Neural cell (in vitro differentiated cells): ENCODE measurements around the gene CHD2. TPM values are rescaled to one million over a fixed set of nuclear protein-coding genes. Genes with fewer than 3 reads are reported as not detected.

ENCODE experiments used
- H2AFZ ChIP-seq: fragments of 200-600, 300-800 bp; sonication (generic), shearing (Covaris generic); 2 replicates; pipeline ENCODE4 v1.6.0; 2014; ENCODE audit warnings: low read depth, mild to moderate bottlenecking, antibody characterized with exemption, low read length, moderate library complexity
- H3F3A ChIP-seq: fragments of 200-600 bp; shearing (Covaris generic); 2 replicates; pipeline ENCODE4 v1.6.1; 2016; ENCODE audit warnings: mild to moderate bottlenecking, moderate library complexity, mixed read lengths, antibody characterized with exemption, low read length; ENCODE audit not compliant: insufficient read depth, poor library complexity, severe bottlenecking
- H3K27ac ChIP-seq: fragments of 200-600, 300-800 bp; sonication (generic), shearing (Covaris generic); 2 replicates; pipeline ENCODE4 v1.5.1; 2014; ENCODE audit warnings: mild to moderate bottlenecking, low read length, moderate library complexity
- H3K27me3 ChIP-seq: fragments of 300-800, 200-600 bp; sonication (generic), shearing (Covaris generic); 2 replicates; pipeline ENCODE4 v1.6.0; 2014; ENCODE audit warnings: mild to moderate bottlenecking, low read depth, low read length, moderate library complexity; ENCODE audit not compliant: insufficient read depth
- H3K36me3 ChIP-seq: fragments of 300-800, 200-600 bp; sonication (generic), shearing (Covaris generic); 2 replicates; pipeline ENCODE4 v1.5.1; 2014; ENCODE audit warnings: mild to moderate bottlenecking, antibody characterized with exemption, low read length, moderate library complexity; ENCODE audit not compliant: insufficient read depth
- H3K4me2 ChIP-seq: fragments of 300-800, 200-600 bp; sonication (generic), shearing (Covaris generic); 2 replicates; pipeline ENCODE4 v1.6.0; 2014; ENCODE audit warnings: mild to moderate bottlenecking, low read length
- H3K4me3 ChIP-seq: fragments of 300-800, 200-600 bp; sonication (generic), shearing (Covaris generic); 2 replicates; pipeline ENCODE4 v1.5.1; 2014; ENCODE audit warnings: mild to moderate bottlenecking, low read length, moderate library complexity
- H3K79me2 ChIP-seq: fragments of 200-600 bp; shearing (Covaris generic); replicated peaks from 2 replicates; pipeline ENCODE4 v1.6.0; 2014; ENCODE audit warnings: mild to moderate bottlenecking, low read length, moderate library complexity; ENCODE audit not compliant: insufficient read depth
- H3K9ac ChIP-seq: fragments of 300-800, 200-600 bp; sonication (generic), shearing (Covaris generic); 2 replicates; pipeline ENCODE4 v1.6.1; 2016; ENCODE audit warnings: mild to moderate bottlenecking, low read length, mixed read lengths
- H3K9me2 ChIP-seq: fragments of 200-600 bp; shearing (Covaris generic); 2 replicates; pipeline ENCODE4 v1.6.1; 2016; ENCODE audit warnings: mild to moderate bottlenecking, low read length, mixed read lengths; ENCODE audit not compliant: insufficient read depth
- H3K9me3 ChIP-seq: fragments of 200-600, 300-800 bp; sonication (generic), shearing (Covaris generic); 2 replicates; pipeline ENCODE4 v1.6.1; 2016; ENCODE audit warnings: mild to moderate bottlenecking, mixed run types, low read length, moderate library complexity, mixed read lengths
- H4K20me1 ChIP-seq: fragments of 200-600 bp; shearing (Covaris generic); 2 replicates; pipeline ENCODE4 v1.6.1; 2016; ENCODE audit warnings: mild to moderate bottlenecking, mixed run types; ENCODE audit not compliant: insufficient read depth
- EP300 ChIP-seq: fragments of 450-650 bp; conservative IDR thresholded peaks from 2 replicates; pipeline ENCODE4 v1.6.1; 2014; ENCODE audit warnings: antibody characterized with exemption, mild to moderate bottlenecking, moderate library complexity; ENCODE audit not compliant: poor library complexity, severe bottlenecking
- EZH2 ChIP-seq: fragments of 200-600, 300-800 bp; shearing (Covaris generic), sonication (generic); IDR thresholded peaks from 2 replicates; pipeline ENCODE4 v1.6.1; 2014; ENCODE audit warnings: antibody characterized with exemption, low read length, borderline replicate concordance, mild to moderate bottlenecking; ENCODE audit not compliant: insufficient read depth, poor library complexity, severe bottlenecking
- MXI1 ChIP-seq: fragments of 450-650 bp; conservative IDR thresholded peaks from 2 replicates; pipeline ENCODE4 v1.6.1; 2014; ENCODE audit warnings: antibody characterized with exemption, mild to moderate bottlenecking; ENCODE audit not compliant: poor library complexity, severe bottlenecking
- POLR2AphosphoS5 ChIP-seq: IDR thresholded peaks from 2 replicates; pipeline ENCODE4 v1.6.1; 2012
- RAD21 ChIP-seq: fragments of 450-650 bp; conservative IDR thresholded peaks from 2 replicates; pipeline ENCODE4 v1.6.1; 2014; ENCODE audit warnings: antibody characterized with exemption, mild to moderate bottlenecking, moderate library complexity
- SMC3 ChIP-seq: fragments of 450-650 bp; conservative IDR thresholded peaks from 2 replicates; pipeline ENCODE4 v1.6.1; 2014; ENCODE audit warnings: antibody characterized with exemption, mild to moderate bottlenecking, moderate library complexity; ENCODE audit not compliant: poor library complexity
- TAF1 ChIP-seq: IDR thresholded peaks from 2 replicates; pipeline ENCODE4 v1.6.1; 2012; ENCODE audit warnings: low read depth
- polyA plus RNA-seq: library from polyadenylated mRNA; depleted of rRNA; stranded (reverse); fragments of >200 nt; gene quantifications from 2 replicates; pipeline ENCODE4 v1.2.3, GENCODE V29; 2014
- TF ChIP-seq, protein P1 (sequence below): IDR thresholded peaks from 2 replicates; pipeline ENCODE4 v1.6.1; 2012; ENCODE audit warnings: borderline replicate concordance
- TF ChIP-seq, protein P2 (sequence below): fragments of 450-650 bp; IDR thresholded peaks from 2 replicates; pipeline ENCODE4 v1.5.1; 2014; ENCODE audit warnings: antibody characterized with exemption, mild to moderate bottlenecking, moderate library complexity; ENCODE audit not compliant: poor library complexity, severe bottlenecking

CHD2 gene
- polyA plus RNA-seq, 1 donor from 2014 or later = 113 TPM

DNA sequence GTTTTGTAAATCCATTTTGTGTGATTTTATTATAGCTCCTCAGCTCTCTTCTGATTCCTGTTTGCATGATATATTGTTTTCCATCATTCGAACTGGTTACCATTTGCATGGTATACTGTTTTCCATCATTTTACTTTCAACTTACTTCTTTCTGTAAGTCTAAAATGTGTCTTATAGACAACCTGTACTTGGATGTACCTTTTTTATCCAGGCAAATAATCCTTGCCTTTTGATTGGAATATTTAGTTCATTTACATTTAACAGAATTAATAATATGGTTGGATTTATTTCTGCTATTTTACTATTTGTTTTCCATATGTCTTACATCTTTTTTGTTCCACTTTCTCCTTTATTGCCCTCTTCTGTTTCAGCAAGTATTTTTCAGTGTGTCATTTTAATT is 62.8 kb downstream of the CHD2 start:
- Histone ChIP-seq H4K20me1 (no peaks in the 10 kb centered on the region), H2AFZ (no peak overlapping the region), H3K27ac (no peak overlapping the region), H3K79me2 (peaks cover 52% of the 10 kb centered on the region), H3K4me3 (no peak overlapping the region), H3K9ac (no peak overlapping the region), H3K4me2 (no peak overlapping the region), H3K9me2 (no peaks in the 10 kb centered on the region), H3K27me3 (no peaks in the 10 kb centered on the region), H3K36me3 (peaks cover 31% of the 10 kb centered on the region), H3K9me3 (peaks cover 3% of the 10 kb centered on the region), H3F3A (peaks cover 3% of the 10 kb centered on the region)
- TF ChIP-seq MXI1 = no peak
- no peak for TF ChIP-seq RAD21
- no peak for TF ChIP-seq EP300
- TF ChIP-seq SMC3 = no peak
- TF ChIP-seq POLR2AphosphoS5 = no peak
- TF ChIP-seq, protein P1, sequence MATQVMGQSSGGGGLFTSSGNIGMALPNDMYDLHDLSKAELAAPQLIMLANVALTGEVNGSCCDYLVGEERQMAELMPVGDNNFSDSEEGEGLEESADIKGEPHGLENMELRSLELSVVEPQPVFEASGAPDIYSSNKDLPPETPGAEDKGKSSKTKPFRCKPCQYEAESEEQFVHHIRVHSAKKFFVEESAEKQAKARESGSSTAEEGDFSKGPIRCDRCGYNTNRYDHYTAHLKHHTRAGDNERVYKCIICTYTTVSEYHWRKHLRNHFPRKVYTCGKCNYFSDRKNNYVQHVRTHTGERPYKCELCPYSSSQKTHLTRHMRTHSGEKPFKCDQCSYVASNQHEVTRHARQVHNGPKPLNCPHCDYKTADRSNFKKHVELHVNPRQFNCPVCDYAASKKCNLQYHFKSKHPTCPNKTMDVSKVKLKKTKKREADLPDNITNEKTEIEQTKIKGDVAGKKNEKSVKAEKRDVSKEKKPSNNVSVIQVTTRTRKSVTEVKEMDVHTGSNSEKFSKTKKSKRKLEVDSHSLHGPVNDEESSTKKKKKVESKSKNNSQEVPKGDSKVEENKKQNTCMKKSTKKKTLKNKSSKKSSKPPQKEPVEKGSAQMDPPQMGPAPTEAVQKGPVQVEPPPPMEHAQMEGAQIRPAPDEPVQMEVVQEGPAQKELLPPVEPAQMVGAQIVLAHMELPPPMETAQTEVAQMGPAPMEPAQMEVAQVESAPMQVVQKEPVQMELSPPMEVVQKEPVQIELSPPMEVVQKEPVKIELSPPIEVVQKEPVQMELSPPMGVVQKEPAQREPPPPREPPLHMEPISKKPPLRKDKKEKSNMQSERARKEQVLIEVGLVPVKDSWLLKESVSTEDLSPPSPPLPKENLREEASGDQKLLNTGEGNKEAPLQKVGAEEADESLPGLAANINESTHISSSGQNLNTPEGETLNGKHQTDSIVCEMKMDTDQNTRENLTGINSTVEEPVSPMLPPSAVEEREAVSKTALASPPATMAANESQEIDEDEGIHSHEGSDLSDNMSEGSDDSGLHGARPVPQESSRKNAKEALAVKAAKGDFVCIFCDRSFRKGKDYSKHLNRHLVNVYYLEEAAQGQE = no peak

DNA sequence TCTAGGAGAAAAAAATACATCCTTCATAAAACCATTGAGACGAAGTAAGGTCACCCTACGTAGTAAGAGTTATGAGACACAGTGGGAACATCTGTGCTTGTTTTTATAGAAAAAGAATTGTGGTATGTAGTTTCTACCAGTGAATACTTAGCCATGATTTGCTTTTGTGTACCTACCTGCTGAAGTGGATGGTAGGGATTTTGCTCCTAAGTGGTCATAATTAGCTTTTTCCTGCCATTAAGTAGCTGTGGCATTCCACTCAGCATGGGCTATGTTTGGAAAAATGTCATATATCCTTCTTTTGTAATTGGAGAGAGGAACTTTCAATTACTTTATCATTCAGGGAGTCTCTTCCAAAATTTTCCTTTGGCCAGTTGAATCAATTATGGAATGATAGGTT is 63.7 kb downstream of the CHD2 start:
- Histone ChIP-seq H3K27me3 (no peaks in the 10 kb centered on the region), H3K9ac (no peak overlapping the region), H3K9me3 (peaks cover 3% of the 10 kb centered on the region), H4K20me1 (no peaks in the 10 kb centered on the region), H3K79me2 (peaks cover 52% of the 10 kb centered on the region), H3K36me3 (peaks cover 28% of the 10 kb centered on the region), H2AFZ (no peak overlapping the region), H3K4me2 (no peak overlapping the region), H3K4me3 (no peak overlapping the region), H3F3A (peaks cover 3% of the 10 kb centered on the region), H3K9me2 (no peaks in the 10 kb centered on the region), H3K27ac (no peak overlapping the region)
- TF ChIP-seq SMC3 (no peak), MXI1 (no peak), TAF1 (no peak), EZH2 (no peak), EP300 (no peak), RAD21 (no peak), POLR2AphosphoS5 (no peak)
- TF ChIP-seq, protein P1 = no peak
- TF ChIP-seq, protein P2, sequence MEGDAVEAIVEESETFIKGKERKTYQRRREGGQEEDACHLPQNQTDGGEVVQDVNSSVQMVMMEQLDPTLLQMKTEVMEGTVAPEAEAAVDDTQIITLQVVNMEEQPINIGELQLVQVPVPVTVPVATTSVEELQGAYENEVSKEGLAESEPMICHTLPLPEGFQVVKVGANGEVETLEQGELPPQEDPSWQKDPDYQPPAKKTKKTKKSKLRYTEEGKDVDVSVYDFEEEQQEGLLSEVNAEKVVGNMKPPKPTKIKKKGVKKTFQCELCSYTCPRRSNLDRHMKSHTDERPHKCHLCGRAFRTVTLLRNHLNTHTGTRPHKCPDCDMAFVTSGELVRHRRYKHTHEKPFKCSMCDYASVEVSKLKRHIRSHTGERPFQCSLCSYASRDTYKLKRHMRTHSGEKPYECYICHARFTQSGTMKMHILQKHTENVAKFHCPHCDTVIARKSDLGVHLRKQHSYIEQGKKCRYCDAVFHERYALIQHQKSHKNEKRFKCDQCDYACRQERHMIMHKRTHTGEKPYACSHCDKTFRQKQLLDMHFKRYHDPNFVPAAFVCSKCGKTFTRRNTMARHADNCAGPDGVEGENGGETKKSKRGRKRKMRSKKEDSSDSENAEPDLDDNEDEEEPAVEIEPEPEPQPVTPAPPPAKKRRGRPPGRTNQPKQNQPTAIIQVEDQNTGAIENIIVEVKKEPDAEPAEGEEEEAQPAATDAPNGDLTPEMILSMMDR = no peak
